Coronary artery (tissue), 2 donors: Measurements from ENCODE around the gene CD53.

Source experiments
- DNase-seq: peaks from one replicate; pipeline ENCODE4 v3.0.0-alpha.2; 2017; ENCODE audit warnings: low spot score
- H3K27ac ChIP-seq, 2 donors: fragments of 200-600 bp; sonication (generic); one replicate each; pipeline ENCODE4 v1.5.1; 2016 to 2019
- H3K4me3 ChIP-seq: fragments of 200-600 bp; sonication (generic); 2 replicates; pipeline ENCODE4 v1.5.1; 2016; ENCODE audit warnings: mild to moderate bottlenecking, moderate library complexity
- CTCF ChIP-seq: fragments of 200-600 bp; sonication (generic); IDR thresholded peaks from one replicate; pipeline ENCODE4 v1.5.1; 2019; ENCODE audit warnings: antibody characterized with exemption

The CD53 gene

GRCh38 chr1:110877364-110877763 lies 4.4 kb downstream of the CD53 start:
- no peak for DNase-seq
- no peak overlapping the region for H3K27ac ChIP-seq
- no peak for TF ChIP-seq CTCF
- H3K4me3 ChIP-seq: no peak overlapping the region

GRCh38 chr1:110877776-110878175 lies 4.8 kb downstream of the CD53 start:
- no peak overlapping the region for H3K4me3 ChIP-seq

GRCh38 chr1:110878591-110878990 lies 5.6 kb downstream of the CD53 start:
- no peak for DNase-seq
- Histone ChIP-seq H3K27ac (no peak overlapping the region), H3K4me3 (no peak overlapping the region)
- TF ChIP-seq CTCF: no peak

More at GRCh38 chr1:110877776-110878175, 4.8 kb downstream of the CD53 start:
- no peak for TF ChIP-seq CTCF
- DNase-seq: no peak
- H3K27ac ChIP-seq: no peak overlapping the region

- H3K27ac ChIP-seq: no peak overlapping the region
- no peak overlapping the region for H3K4me3 ChIP-seq
- no peak for DNase-seq
- TF ChIP-seq CTCF: no peak
These were observed 6.0 kb downstream of the CD53 start for GRCh38 chr1:110878993-110879392.

GRCh38 chr1:110879758-110880606 lies 7.0 kb downstream of the CD53 start:
- no peak overlapping the region for H3K27ac ChIP-seq

GRCh38 chr1:110880708-110881374 lies 7.9 kb downstream of the CD53 start:
- no peak for TF ChIP-seq CTCF
- Histone ChIP-seq H3K4me3 (no peak overlapping the region), H3K27ac (no peak overlapping the region)
- no peak for DNase-seq

More at GRCh38 chr1:110879758-110880606, 7.0 kb downstream of the CD53 start:
- no peak for DNase-seq
- no peak overlapping the region for H3K4me3 ChIP-seq
- no peak for TF ChIP-seq CTCF

- Histone ChIP-seq H3K27ac (no peak overlapping the region), H3K4me3 (no peak overlapping the region)
- no peak for DNase-seq
- no peak for TF ChIP-seq CTCF
These were observed 15.1 kb downstream of the CD53 start for GRCh38 chr1:110888049-110888448.
